ENCODE results near the gene ZSWIM3. TPM values are rescaled to one million over a fixed set of nuclear protein-coding genes. Genes with fewer than 3 reads are reported as not detected.
A peak's percentile ranks its signal among the peaks of the same experiment; 100 is the strongest.

The ZSWIM3 gene
- total RNA-seq = 1 to 10 TPM; 3.0 to 6.1 TPM

DNA sequence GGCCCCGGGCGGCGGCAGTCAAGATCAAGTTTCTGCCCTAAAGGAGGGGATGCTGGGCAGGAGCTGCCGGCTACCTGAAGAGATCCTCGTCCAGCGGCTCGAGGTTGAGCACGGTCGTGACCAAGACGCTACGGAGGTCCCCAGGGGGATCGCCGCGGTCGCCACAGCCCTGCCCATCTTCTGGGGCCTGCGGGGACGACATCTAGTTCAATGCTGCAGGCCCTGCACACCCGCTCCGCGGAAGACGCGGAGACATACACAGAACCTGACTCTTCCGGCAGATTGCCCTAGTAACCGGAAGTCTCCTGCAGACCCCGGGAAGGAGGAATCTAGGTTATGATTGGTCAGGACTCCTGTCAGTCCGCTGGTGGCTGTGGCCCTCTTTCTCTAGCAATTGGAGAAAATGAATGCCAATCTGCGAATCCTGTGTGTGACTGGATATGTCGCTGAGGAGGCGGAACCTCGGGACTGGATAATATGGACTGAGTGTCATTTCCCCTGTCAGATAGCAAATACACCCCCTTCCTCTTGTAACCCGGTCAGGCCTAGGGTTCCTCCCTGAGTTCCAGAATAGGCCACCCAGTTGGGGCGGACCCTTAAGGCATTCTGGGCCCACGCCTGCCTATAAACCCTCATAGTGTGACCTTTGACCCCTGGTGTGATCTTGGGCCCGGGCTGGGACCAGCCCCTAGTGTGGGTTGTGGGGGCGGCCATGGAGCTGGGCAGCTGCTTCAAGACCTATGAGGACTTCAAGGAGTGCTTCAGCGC, at the start of gene ZSWIM3, which contains the start of gene ACOT8:
Gene ZSWIM3 (plus strand): TSS at position 501 of the 768 bp plus-strand sequence. CDS start 212 bp downstream, at position 713.
Gene ACOT8 (minus strand): TSS at position 279 of the 768 bp plus-strand sequence. CDS start 77 bp downstream, at position 202.
- peaks cover 5% of the 10 kb centered on the region for H3K36me3 ChIP-seq
- H3K4me3 ChIP-seq = peak within 1 kb of the TSS; percentile 97
- no peaks in the 10 kb centered on the region for H3K27me3 ChIP-seq (replicated peaks; ENCODE audit: insufficient read depth)
- peak within 1 kb of the TSS; percentile 70 to 81 for H3K27ac ChIP-seq
- peak; percentile 100 for DNase-seq (ENCODE audit: low spot score)
- H3K4me1 ChIP-seq (ENCODE audit: control insufficient read depth in 1 of 2, low read depth in 2 of 2) = peaks cover 28 to 40% of the 10 kb centered on the region in 2 donors
- ATAC-seq (ENCODE audit: insufficient number of reproducible peaks, low FRiP score, low read depth) = peak; percentile 100
- no peaks in the 10 kb centered on the region for H3K9me3 ChIP-seq
- TF ChIP-seq, protein P1, sequence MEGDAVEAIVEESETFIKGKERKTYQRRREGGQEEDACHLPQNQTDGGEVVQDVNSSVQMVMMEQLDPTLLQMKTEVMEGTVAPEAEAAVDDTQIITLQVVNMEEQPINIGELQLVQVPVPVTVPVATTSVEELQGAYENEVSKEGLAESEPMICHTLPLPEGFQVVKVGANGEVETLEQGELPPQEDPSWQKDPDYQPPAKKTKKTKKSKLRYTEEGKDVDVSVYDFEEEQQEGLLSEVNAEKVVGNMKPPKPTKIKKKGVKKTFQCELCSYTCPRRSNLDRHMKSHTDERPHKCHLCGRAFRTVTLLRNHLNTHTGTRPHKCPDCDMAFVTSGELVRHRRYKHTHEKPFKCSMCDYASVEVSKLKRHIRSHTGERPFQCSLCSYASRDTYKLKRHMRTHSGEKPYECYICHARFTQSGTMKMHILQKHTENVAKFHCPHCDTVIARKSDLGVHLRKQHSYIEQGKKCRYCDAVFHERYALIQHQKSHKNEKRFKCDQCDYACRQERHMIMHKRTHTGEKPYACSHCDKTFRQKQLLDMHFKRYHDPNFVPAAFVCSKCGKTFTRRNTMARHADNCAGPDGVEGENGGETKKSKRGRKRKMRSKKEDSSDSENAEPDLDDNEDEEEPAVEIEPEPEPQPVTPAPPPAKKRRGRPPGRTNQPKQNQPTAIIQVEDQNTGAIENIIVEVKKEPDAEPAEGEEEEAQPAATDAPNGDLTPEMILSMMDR (IDR thresholded peaks at IDR 0.05) = no peak

DNA sequence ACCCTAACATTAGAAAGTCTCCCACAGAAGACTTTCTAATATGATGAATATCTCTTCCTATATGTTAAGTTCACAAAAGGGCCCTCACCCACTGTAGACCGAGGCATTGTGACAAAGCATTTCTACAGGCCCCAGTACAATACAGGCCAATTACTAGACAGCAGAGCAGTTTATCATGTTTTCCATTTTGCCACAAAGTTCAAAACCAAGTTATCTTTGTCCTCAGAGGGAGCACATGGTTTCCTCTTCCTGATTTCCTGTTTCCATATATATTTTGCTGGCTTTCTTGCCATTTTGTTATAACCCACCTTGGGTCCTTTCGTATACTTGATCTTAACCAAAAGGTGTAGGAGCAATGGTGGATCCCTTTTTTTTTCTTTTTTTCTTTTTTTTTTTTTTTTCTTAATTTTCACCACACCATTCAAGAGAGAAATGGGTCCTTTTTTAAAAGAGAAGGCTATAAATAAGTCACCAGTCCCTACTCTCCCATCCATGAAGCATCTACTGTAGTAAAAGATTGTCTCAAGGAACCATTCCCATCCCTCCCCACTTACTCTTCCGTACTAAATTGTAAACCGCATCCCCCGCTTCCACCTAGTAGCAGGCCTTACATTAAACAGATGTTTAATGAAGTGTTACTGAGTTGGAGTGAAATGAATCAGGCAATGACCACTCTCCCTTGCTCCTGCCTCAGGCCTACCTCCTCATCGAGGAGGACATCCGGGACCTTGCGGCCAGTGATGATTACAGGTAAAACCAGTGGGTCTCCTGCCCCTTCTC, 47.0 kb upstream of the ZSWIM3 start:
- DNase-seq (ENCODE audit: low spot score) (no peak), ATAC-seq (ENCODE audit: insufficient number of reproducible peaks, low FRiP score, low read depth) (no peak)
- Histone ChIP-seq H3K36me3 (peaks cover 33% of the 10 kb centered on the region), H3K4me3 (no peak overlapping the region), H3K27me3 (replicated peaks; ENCODE audit: insufficient read depth) (no peaks in the 10 kb centered on the region), H3K9me3 (no peaks in the 10 kb centered on the region), H3K27ac (no peak overlapping the region), H3K4me1 (ENCODE audit: control insufficient read depth in 1 of 2, low read depth in 2 of 2) (peaks cover 7 to 15% of the 10 kb centered on the region in 2 donors)
- TF ChIP-seq, protein P1 (IDR thresholded peaks at IDR 0.05) = no peak

DNA sequence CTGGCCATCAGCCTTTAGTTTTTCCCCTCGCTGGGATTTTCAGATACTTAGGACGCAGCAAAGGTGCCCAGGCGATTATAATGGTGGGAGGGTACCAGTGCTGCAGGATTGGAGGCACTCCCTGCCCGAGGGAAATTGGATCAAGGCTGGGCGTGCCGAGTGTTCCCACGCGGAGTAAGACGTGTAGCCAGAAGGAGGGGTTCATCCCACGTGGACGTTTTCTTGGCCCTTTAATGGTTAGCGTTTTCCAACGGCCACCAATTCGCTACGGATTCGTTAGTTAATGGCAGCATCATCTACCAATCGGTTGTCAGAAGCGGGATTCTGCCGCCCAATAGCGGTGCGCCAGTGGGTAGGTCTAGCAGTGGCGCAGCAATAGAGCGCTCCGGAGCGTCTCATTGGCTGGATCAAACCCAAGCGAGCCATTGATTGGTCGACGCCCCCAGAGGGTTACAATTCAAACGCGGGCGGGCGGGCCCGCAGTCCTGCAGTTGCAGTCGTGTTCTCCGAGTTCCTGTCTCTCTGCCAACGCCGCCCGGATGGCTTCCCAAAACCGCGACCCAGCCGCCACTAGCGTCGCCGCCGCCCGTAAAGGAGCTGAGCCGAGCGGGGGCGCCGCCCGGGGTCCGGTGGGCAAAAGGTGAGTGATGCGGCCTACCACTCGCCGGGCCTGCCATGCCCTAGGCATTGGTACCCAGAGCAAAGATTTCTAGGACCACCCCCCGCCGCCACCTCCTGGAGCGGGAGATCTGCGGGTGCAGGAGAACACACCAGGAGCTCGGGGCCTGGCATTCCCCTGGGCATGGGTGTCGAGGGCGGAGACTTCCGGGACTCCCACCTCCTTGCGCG, 45.0 kb upstream of the ZSWIM3 start, which contains the start of gene UBE2C:
Gene UBE2C (plus strand): TSS at position 488 of the 849 bp plus-strand sequence. CDS start 52 bp downstream, at position 540.
- ATAC-seq (ENCODE audit: insufficient number of reproducible peaks, low FRiP score, low read depth) = peak; percentile 100
- peak; percentile 91 for DNase-seq (ENCODE audit: low spot score)
- H3K4me1 ChIP-seq (ENCODE audit: control insufficient read depth in 1 of 2, low read depth in 2 of 2) = peaks cover 10 to 15% of the 10 kb centered on the region in 2 donors
- peak within 1 kb of the TSS; percentile 75 for H3K4me3 ChIP-seq
- H3K36me3 ChIP-seq = peaks cover 27% of the 10 kb centered on the region
- H3K27ac ChIP-seq = no peak within 1 kb of the TSS
- no peaks in the 10 kb centered on the region for H3K9me3 ChIP-seq
- H3K27me3 ChIP-seq (replicated peaks; ENCODE audit: insufficient read depth) = no peaks in the 10 kb centered on the region
- TF ChIP-seq, protein P1 (IDR thresholded peaks at IDR 0.05) = no peak

DNA sequence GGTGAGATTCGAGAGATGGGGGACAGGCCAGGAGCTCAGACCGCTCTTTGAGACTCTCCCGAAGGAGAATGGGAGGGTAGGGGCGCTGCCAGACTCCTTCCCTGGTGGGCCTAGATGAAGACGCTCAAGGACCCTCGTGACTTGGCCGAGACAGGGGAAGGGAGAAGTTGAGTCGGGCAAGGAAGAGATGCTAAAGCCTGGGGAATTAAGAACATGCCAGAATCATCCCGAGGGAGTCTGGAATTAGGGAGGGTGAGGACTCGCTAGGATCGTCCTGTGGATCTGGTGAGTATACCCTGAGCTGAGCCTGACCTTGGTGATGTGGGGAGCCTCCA, 44.4 kb upstream of the ZSWIM3 start:
- Histone ChIP-seq H3K4me3 (peak overlapping the region; percentile 75), H3K27me3 (replicated peaks; ENCODE audit: insufficient read depth) (no peaks in the 10 kb centered on the region), H3K4me1 (ENCODE audit: control insufficient read depth in 1 of 2, low read depth in 2 of 2) (peaks cover 12 to 21% of the 10 kb centered on the region in 2 donors), H3K36me3 (peaks cover 27% of the 10 kb centered on the region), H3K27ac (no peak overlapping the region), H3K9me3 (no peaks in the 10 kb centered on the region)
- DNase-seq (ENCODE audit: low spot score) = no peak
- no peak for ATAC-seq (ENCODE audit: insufficient number of reproducible peaks, low FRiP score, low read depth)
- TF ChIP-seq, protein P1 (IDR thresholded peaks at IDR 0.05) = no peak
